ENCODE results near the gene JMJD1C.

The JMJD1C gene

GRCh38 chr10:63424576-63424975 lies 41.2 kb downstream of the JMJD1C start:
- Histone ChIP-seq H3K4me1 (ENCODE audit: control insufficient read depth, insufficient read depth, low read length) (0 out of 2 replicates have a peak, but pooled peaks cover 2% of the 10 kb centered on the region), H3K27me3 (ENCODE audit: control insufficient read depth, insufficient read depth, low read length) (no peaks in the 10 kb centered on the region), H3K36me3 (ENCODE audit: control insufficient read depth, insufficient read depth, low read length) (no peaks in the 10 kb centered on the region), H3K27ac (ENCODE audit: low read length) (no peak overlapping the region), H3K9me3 (ENCODE audit: control insufficient read depth, insufficient read depth, low read length) (no peaks in the 10 kb centered on the region), H3K4me3 (ENCODE audit: low read length) (no peak overlapping the region)
- no peak for DNase-seq (ENCODE audit: low read depth, low spot score)
- WGBS (ENCODE audit: insufficient coverage, insufficient read length), result no CpG with 5 or more reads among the region's 3 CpGs

DNA sequence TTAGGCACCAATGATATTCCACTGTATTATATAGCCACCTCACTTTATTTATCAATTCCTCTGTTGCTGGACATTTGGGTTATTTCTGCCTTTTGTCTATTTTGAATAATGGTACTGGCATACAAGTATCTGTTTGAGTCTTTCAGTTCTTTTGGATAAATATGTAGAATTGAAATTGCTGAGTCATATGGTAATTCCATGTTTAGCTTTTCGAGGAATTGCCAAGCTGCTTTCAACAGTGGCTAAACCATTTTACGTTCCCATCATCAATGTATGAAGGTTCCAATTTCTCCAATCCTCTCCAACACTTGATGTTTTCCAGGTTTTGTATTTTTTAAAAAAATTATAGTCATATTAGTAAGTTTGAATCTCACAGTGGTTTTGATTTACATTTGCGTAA lies 42.3 kb downstream of the JMJD1C start:
- 0 out of 2 replicates have a peak, but pooled peaks cover 2% of the 10 kb centered on the region for H3K4me1 ChIP-seq (ENCODE audit: control insufficient read depth, insufficient read depth, low read length)
- no peaks in the 10 kb centered on the region for H3K36me3 ChIP-seq (ENCODE audit: control insufficient read depth, insufficient read depth, low read length)
- no peak overlapping the region for H3K4me3 ChIP-seq (ENCODE audit: low read length)
- no CpG with 5 or more reads among the region's 3 CpGs for WGBS (ENCODE audit: insufficient coverage, insufficient read length)
- H3K27ac ChIP-seq (ENCODE audit: low read length), result no peak overlapping the region
- H3K9me3 ChIP-seq (ENCODE audit: control insufficient read depth, insufficient read depth, low read length), result no peaks in the 10 kb centered on the region
- H3K27me3 ChIP-seq (ENCODE audit: control insufficient read depth, insufficient read depth, low read length), result no peaks in the 10 kb centered on the region
- no peak for DNase-seq (ENCODE audit: low read depth, low spot score)

DNA sequence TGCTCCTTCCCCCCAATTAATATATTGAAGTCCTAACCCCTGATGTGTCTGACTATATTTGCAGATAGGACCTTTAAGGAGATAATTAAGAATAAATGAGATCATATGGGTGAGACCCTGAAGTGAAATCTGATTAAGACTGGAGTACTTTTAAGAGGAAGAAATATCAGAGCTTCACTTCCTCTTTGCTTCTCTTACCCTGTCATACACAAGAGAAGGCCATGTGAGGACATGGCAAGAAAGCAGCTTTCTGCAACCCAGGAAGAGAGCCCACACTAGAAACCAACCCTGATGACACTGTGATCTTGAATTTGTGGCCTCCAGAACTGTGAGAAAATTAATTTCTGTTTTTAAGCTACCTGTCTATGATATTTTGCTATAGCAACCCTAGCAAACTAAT lies 44.2 kb downstream of the JMJD1C start:
- H3K27ac ChIP-seq (ENCODE audit: low read length), result no peak overlapping the region
- H3K4me1 ChIP-seq (ENCODE audit: control insufficient read depth, insufficient read depth, low read length), result no peaks in the 10 kb centered on the region
- H3K27me3 ChIP-seq (ENCODE audit: control insufficient read depth, insufficient read depth, low read length), result no peaks in the 10 kb centered on the region
- H3K4me3 ChIP-seq (ENCODE audit: low read length), result no peak overlapping the region
- no peak for DNase-seq (ENCODE audit: low read depth, low spot score)
- H3K36me3 ChIP-seq (ENCODE audit: control insufficient read depth, insufficient read depth, low read length), result no peaks in the 10 kb centered on the region
- no peaks in the 10 kb centered on the region for H3K9me3 ChIP-seq (ENCODE audit: control insufficient read depth, insufficient read depth, low read length)

GRCh38 chr10:63416376-63416775 lies 49.4 kb downstream of the JMJD1C start:
- no peaks in the 10 kb centered on the region for H3K9me3 ChIP-seq (ENCODE audit: control insufficient read depth, insufficient read depth, low read length)
- no peak for DNase-seq (ENCODE audit: low read depth, low spot score)
- H3K4me3 ChIP-seq (ENCODE audit: low read length), result no peak overlapping the region
- no peaks in the 10 kb centered on the region for H3K36me3 ChIP-seq (ENCODE audit: control insufficient read depth, insufficient read depth, low read length)
- H3K27ac ChIP-seq (ENCODE audit: low read length), result no peak overlapping the region
- H3K27me3 ChIP-seq (ENCODE audit: control insufficient read depth, insufficient read depth, low read length), result no peaks in the 10 kb centered on the region
- H3K4me1 ChIP-seq (ENCODE audit: control insufficient read depth, insufficient read depth, low read length), result no peaks in the 10 kb centered on the region
- no CpG with 5 or more reads among the region's 1 CpG for WGBS (ENCODE audit: insufficient coverage, insufficient read length)

GRCh38 chr10:63415640-63416244 lies 50.0 kb downstream of the JMJD1C start:
- H3K27ac ChIP-seq (ENCODE audit: low read length), result no peak overlapping the region
- H3K4me3 ChIP-seq (ENCODE audit: low read length), result no peak overlapping the region
- no peaks in the 10 kb centered on the region for H3K4me1 ChIP-seq (ENCODE audit: control insufficient read depth, insufficient read depth, low read length)
- no peaks in the 10 kb centered on the region for H3K9me3 ChIP-seq (ENCODE audit: control insufficient read depth, insufficient read depth, low read length)
- H3K27me3 ChIP-seq (ENCODE audit: control insufficient read depth, insufficient read depth, low read length), result no peaks in the 10 kb centered on the region
- H3K36me3 ChIP-seq (ENCODE audit: control insufficient read depth, insufficient read depth, low read length), result no peaks in the 10 kb centered on the region
- WGBS (ENCODE audit: insufficient coverage, insufficient read length), result no CpG with 5 or more reads among the region's 5 CpGs
- no peak for DNase-seq (ENCODE audit: low read depth, low spot score)

GRCh38 chr10:63414481-63415260 lies 51.1 kb downstream of the JMJD1C start:
- no CpG with 5 or more reads among the region's 7 CpGs for WGBS (ENCODE audit: insufficient coverage, insufficient read length)
- no peak for DNase-seq (ENCODE audit: low read depth, low spot score)
- Histone ChIP-seq H3K36me3 (ENCODE audit: control insufficient read depth, insufficient read depth, low read length) (no peaks in the 10 kb centered on the region), H3K27me3 (ENCODE audit: control insufficient read depth, insufficient read depth, low read length) (no peaks in the 10 kb centered on the region), H3K27ac (ENCODE audit: low read length) (no peak overlapping the region), H3K9me3 (ENCODE audit: control insufficient read depth, insufficient read depth, low read length) (no peaks in the 10 kb centered on the region), H3K4me3 (ENCODE audit: low read length) (no peak overlapping the region), H3K4me1 (ENCODE audit: control insufficient read depth, insufficient read depth, low read length) (no peaks in the 10 kb centered on the region)

- no CpG with 5 or more reads among the region's 3 CpGs for WGBS (ENCODE audit: insufficient coverage, insufficient read length)
- Histone ChIP-seq H3K9me3 (ENCODE audit: control insufficient read depth, insufficient read depth, low read length) (no peaks in the 10 kb centered on the region), H3K4me3 (ENCODE audit: low read length) (no peak overlapping the region), H3K27me3 (ENCODE audit: control insufficient read depth, insufficient read depth, low read length) (no peaks in the 10 kb centered on the region), H3K27ac (ENCODE audit: low read length) (no peak overlapping the region), H3K4me1 (ENCODE audit: control insufficient read depth, insufficient read depth, low read length) (no peaks in the 10 kb centered on the region), H3K36me3 (ENCODE audit: control insufficient read depth, insufficient read depth, low read length) (no peaks in the 10 kb centered on the region)
- no peak for DNase-seq (ENCODE audit: low read depth, low spot score)
Measured at GRCh38 chr10:63413429-63413828, 52.3 kb downstream of the JMJD1C start.

GRCh38 chr10:63412304-63412703 lies 53.5 kb downstream of the JMJD1C start:
- Histone ChIP-seq H3K9me3 (ENCODE audit: control insufficient read depth, insufficient read depth, low read length) (no peaks in the 10 kb centered on the region), H3K36me3 (ENCODE audit: control insufficient read depth, insufficient read depth, low read length) (no peaks in the 10 kb centered on the region), H3K27ac (ENCODE audit: low read length) (no peak overlapping the region), H3K4me3 (ENCODE audit: low read length) (no peak overlapping the region), H3K4me1 (ENCODE audit: control insufficient read depth, insufficient read depth, low read length) (no peaks in the 10 kb centered on the region), H3K27me3 (ENCODE audit: control insufficient read depth, insufficient read depth, low read length) (no peaks in the 10 kb centered on the region)
- no peak for DNase-seq (ENCODE audit: low read depth, low spot score)
- WGBS (ENCODE audit: insufficient coverage, insufficient read length), result no CpG with 5 or more reads among the region's 5 CpGs

DNA sequence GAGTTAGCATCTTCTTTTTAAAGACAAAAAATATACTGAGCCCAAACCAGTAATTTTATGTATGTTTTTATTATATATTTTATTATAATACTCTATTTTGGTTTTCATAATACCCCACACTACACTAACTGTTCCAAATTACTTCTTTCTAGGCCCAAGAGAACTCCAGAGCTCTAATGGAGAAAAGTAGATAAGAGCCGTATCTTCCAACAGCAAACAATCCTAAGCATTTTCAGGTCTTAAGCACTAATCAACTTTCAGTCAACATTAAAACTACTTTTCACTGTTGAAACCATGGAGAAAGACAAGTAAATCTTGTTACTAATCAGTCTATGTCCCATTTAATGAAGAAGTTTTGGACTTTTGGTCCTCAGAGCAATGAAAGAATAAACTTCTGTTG lies 55.1 kb downstream of the JMJD1C start:
- Histone ChIP-seq H3K36me3 (ENCODE audit: control insufficient read depth, insufficient read depth, low read length) (no peaks in the 10 kb centered on the region), H3K9me3 (ENCODE audit: control insufficient read depth, insufficient read depth, low read length) (no peaks in the 10 kb centered on the region), H3K27me3 (ENCODE audit: control insufficient read depth, insufficient read depth, low read length) (no peaks in the 10 kb centered on the region), H3K27ac (ENCODE audit: low read length) (no peak overlapping the region), H3K4me3 (ENCODE audit: low read length) (no peak overlapping the region), H3K4me1 (ENCODE audit: control insufficient read depth, insufficient read depth, low read length) (no peaks in the 10 kb centered on the region)
- DNase-seq (ENCODE audit: low read depth, low spot score), result no peak
- no CpG with 5 or more reads among the region's 1 CpG for WGBS (ENCODE audit: insufficient coverage, insufficient read length)

DNA sequence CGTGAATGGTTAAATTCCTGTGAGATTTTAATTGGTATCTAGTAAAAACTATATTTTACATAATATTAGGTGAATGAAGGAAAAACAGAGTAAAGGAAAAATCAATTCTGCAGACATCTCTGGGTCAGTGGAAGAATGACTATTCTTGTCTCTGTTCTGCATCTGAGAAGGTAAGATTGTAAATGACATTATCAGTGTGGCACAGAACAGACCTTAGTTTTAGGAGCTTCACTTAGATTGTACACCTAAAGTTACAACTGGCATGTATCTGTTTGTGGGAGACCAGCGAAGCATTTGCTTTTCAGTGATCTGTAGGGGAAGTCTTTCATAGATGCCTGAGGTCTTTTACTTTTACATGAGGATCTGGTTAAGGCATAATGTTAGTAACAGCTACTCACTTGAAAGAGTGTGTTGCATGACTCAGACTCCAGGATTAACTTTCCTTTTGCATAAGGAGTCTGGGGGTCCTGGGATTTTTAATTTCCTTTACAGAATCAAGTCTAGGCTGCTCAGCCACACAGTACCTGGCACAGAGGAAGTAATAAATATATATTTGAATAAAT lies 56.2 kb downstream of the JMJD1C start:
- DNase-seq (ENCODE audit: low read depth, low spot score), result no peak
- Histone ChIP-seq H3K36me3 (ENCODE audit: control insufficient read depth, insufficient read depth, low read length) (no peaks in the 10 kb centered on the region), H3K27me3 (ENCODE audit: control insufficient read depth, insufficient read depth, low read length) (no peaks in the 10 kb centered on the region), H3K9me3 (ENCODE audit: control insufficient read depth, insufficient read depth, low read length) (no peaks in the 10 kb centered on the region), H3K4me3 (ENCODE audit: low read length) (no peak overlapping the region), H3K27ac (ENCODE audit: low read length) (no peak overlapping the region), H3K4me1 (ENCODE audit: control insufficient read depth, insufficient read depth, low read length) (no peaks in the 10 kb centered on the region)
- no CpG with 5 or more reads among the region's 2 CpGs for WGBS (ENCODE audit: insufficient coverage, insufficient read length)
